ENCODE results near the gene CD72. TPM values are rescaled to one million over a fixed set of nuclear protein-coding genes. Genes with fewer than 3 reads are reported as not detected.
"Not testable (repeated sequence)": the region's sequence is repeated elsewhere in the genome, so short reads cannot be mapped to it uniquely, and the experiment has no call there.

CD72 gene
- total RNA-seq, 1 donor from 2014 or later: 1.8 TPM

GRCh38 chr9:35593581-35593980 is 24.6 kb downstream of the CD72 start:
- Mint-ChIP-seq H3K27me3 (ENCODE audit: low read depth, unreplicated experiment) (no peaks in the 10 kb centered on the region), H3K27ac (ENCODE audit: unreplicated experiment) (no peak overlapping the region), H3K9me3 (ENCODE audit: unreplicated experiment) (peaks cover 30% of the 10 kb centered on the region), H3K36me3 (ENCODE audit: low read depth, unreplicated experiment) (peaks cover 10% of the 10 kb centered on the region), H3K4me1 (ENCODE audit: low read depth, unreplicated experiment) (no peaks in the 10 kb centered on the region), H3K4me3 (ENCODE audit: unreplicated experiment) (no peak overlapping the region)
- no peak for TF ChIP-seq EZH2 (IDR thresholded peaks at IDR 0.05; ENCODE audit: insufficient read depth, low read length)
- TF ChIP-seq CTCF (IDR thresholded peaks at IDR 0.05; ENCODE audit: insufficient read depth, low read depth, low read length): no peak
- no peaks in the 10 kb centered on the region for H3K4me1 ChIP-seq (ENCODE audit: insufficient read depth, low read length)
- no peak for FAIRE-seq
- H2AFZ ChIP-seq (ENCODE audit: low read depth, low read length): no peak overlapping the region
- H3K4me2 ChIP-seq (ENCODE audit: low read length): no peak overlapping the region
- H3K9me3 ChIP-seq (ENCODE audit: insufficient read depth, low read depth, low read length): peaks cover 5% of the 10 kb centered on the region
- H3K4me3 ChIP-seq (ENCODE audit: insufficient read depth, low read depth, low read length): no peak overlapping the region
- H3K36me3 ChIP-seq (ENCODE audit: insufficient read depth, low read length): no peaks in the 10 kb centered on the region
- H3K27ac ChIP-seq (ENCODE audit: low read depth, low read length): no peak overlapping the region
- no peaks in the 10 kb centered on the region for H4K20me1 ChIP-seq (ENCODE audit: insufficient read depth, low read length)
- no peaks in the 10 kb centered on the region for H3K79me2 ChIP-seq (ENCODE audit: insufficient read depth, low read length)
- DNase-seq (ENCODE audit: low read depth): no peak
- no peak overlapping the region for H3K9ac ChIP-seq (ENCODE audit: low read length)
- H3K27me3 ChIP-seq (ENCODE audit: insufficient read depth, low read length): no peaks in the 10 kb centered on the region

- not testable (repeated sequence) for H3K27ac Mint-ChIP-seq (ENCODE audit: unreplicated experiment); H3K4me2 ChIP-seq (ENCODE audit: low read length); H3K27me3 Mint-ChIP-seq (ENCODE audit: low read depth, unreplicated experiment); DNase-seq (ENCODE audit: low read depth); H4K20me1 ChIP-seq (ENCODE audit: insufficient read depth, low read length); H3K27ac ChIP-seq (ENCODE audit: low read depth, low read length); H3K36me3 Mint-ChIP-seq (ENCODE audit: low read depth, unreplicated experiment); H3K4me1 Mint-ChIP-seq (ENCODE audit: low read depth, unreplicated experiment); H3K79me2 ChIP-seq (ENCODE audit: insufficient read depth, low read length); H3K27me3 ChIP-seq (ENCODE audit: insufficient read depth, low read length); H3K9ac ChIP-seq (ENCODE audit: low read length); H3K4me1 ChIP-seq (ENCODE audit: insufficient read depth, low read length); H3K4me3 ChIP-seq (ENCODE audit: insufficient read depth, low read depth, low read length); H3K36me3 ChIP-seq (ENCODE audit: insufficient read depth, low read length); H3K9me3 ChIP-seq (ENCODE audit: insufficient read depth, low read depth, low read length); H2AFZ ChIP-seq (ENCODE audit: low read depth, low read length); FAIRE-seq; H3K4me3 Mint-ChIP-seq (ENCODE audit: unreplicated experiment)
- H3K9me3 Mint-ChIP-seq (ENCODE audit: unreplicated experiment): peaks cover 33% of the 10 kb centered on the region
Measured at GRCh38 chr9:35588506-35588905, 29.7 kb downstream of the CD72 start.

- not testable (repeated sequence) for H3K27ac ChIP-seq (ENCODE audit: low read depth, low read length); H3K4me1 Mint-ChIP-seq (ENCODE audit: low read depth, unreplicated experiment); H3K4me3 ChIP-seq (ENCODE audit: insufficient read depth, low read depth, low read length); H3K36me3 ChIP-seq (ENCODE audit: insufficient read depth, low read length); H3K4me2 ChIP-seq (ENCODE audit: low read length); DNase-seq (ENCODE audit: low read depth); H3K36me3 Mint-ChIP-seq (ENCODE audit: low read depth, unreplicated experiment); H3K27me3 Mint-ChIP-seq (ENCODE audit: low read depth, unreplicated experiment); H3K9me3 ChIP-seq (ENCODE audit: insufficient read depth, low read depth, low read length); H4K20me1 ChIP-seq (ENCODE audit: insufficient read depth, low read length); H3K27me3 ChIP-seq (ENCODE audit: insufficient read depth, low read length); H2AFZ ChIP-seq (ENCODE audit: low read depth, low read length); H3K79me2 ChIP-seq (ENCODE audit: insufficient read depth, low read length); H3K9ac ChIP-seq (ENCODE audit: low read length); H3K27ac Mint-ChIP-seq (ENCODE audit: unreplicated experiment); H3K4me3 Mint-ChIP-seq (ENCODE audit: unreplicated experiment); H3K4me1 ChIP-seq (ENCODE audit: insufficient read depth, low read length); FAIRE-seq
- H3K9me3 Mint-ChIP-seq (ENCODE audit: unreplicated experiment): peaks cover 29% of the 10 kb centered on the region
Measured at GRCh38 chr9:35584681-35585080, 33.5 kb downstream of the CD72 start.

GRCh38 chr9:35583521-35583920 is 34.7 kb downstream of the CD72 start:
- not testable (repeated sequence) for H3K9ac ChIP-seq (ENCODE audit: low read length); DNase-seq (ENCODE audit: low read depth); H3K4me1 ChIP-seq (ENCODE audit: insufficient read depth, low read length); H2AFZ ChIP-seq (ENCODE audit: low read depth, low read length); H3K27ac Mint-ChIP-seq (ENCODE audit: unreplicated experiment); H3K4me3 Mint-ChIP-seq (ENCODE audit: unreplicated experiment); H4K20me1 ChIP-seq (ENCODE audit: insufficient read depth, low read length); H3K79me2 ChIP-seq (ENCODE audit: insufficient read depth, low read length); H3K36me3 Mint-ChIP-seq (ENCODE audit: low read depth, unreplicated experiment); H3K4me3 ChIP-seq (ENCODE audit: insufficient read depth, low read depth, low read length); H3K27ac ChIP-seq (ENCODE audit: low read depth, low read length); H3K27me3 ChIP-seq (ENCODE audit: insufficient read depth, low read length); H3K4me1 Mint-ChIP-seq (ENCODE audit: low read depth, unreplicated experiment); H3K9me3 ChIP-seq (ENCODE audit: insufficient read depth, low read depth, low read length); FAIRE-seq; H3K27me3 Mint-ChIP-seq (ENCODE audit: low read depth, unreplicated experiment); H3K4me2 ChIP-seq (ENCODE audit: low read length); H3K36me3 ChIP-seq (ENCODE audit: insufficient read depth, low read length)
- H3K9me3 Mint-ChIP-seq (ENCODE audit: unreplicated experiment): peaks cover 35% of the 10 kb centered on the region

- not testable (repeated sequence) for H3K27ac Mint-ChIP-seq (ENCODE audit: unreplicated experiment); H3K4me3 Mint-ChIP-seq (ENCODE audit: unreplicated experiment); H4K20me1 ChIP-seq (ENCODE audit: insufficient read depth, low read length); H3K4me1 Mint-ChIP-seq (ENCODE audit: low read depth, unreplicated experiment); H3K4me1 ChIP-seq (ENCODE audit: insufficient read depth, low read length); H2AFZ ChIP-seq (ENCODE audit: low read depth, low read length); H3K27me3 ChIP-seq (ENCODE audit: insufficient read depth, low read length); FAIRE-seq; H3K79me2 ChIP-seq (ENCODE audit: insufficient read depth, low read length); H3K9ac ChIP-seq (ENCODE audit: low read length); H3K4me3 ChIP-seq (ENCODE audit: insufficient read depth, low read depth, low read length); H3K27ac ChIP-seq (ENCODE audit: low read depth, low read length); H3K36me3 Mint-ChIP-seq (ENCODE audit: low read depth, unreplicated experiment); H3K9me3 ChIP-seq (ENCODE audit: insufficient read depth, low read depth, low read length); DNase-seq (ENCODE audit: low read depth); H3K27me3 Mint-ChIP-seq (ENCODE audit: low read depth, unreplicated experiment); H3K36me3 ChIP-seq (ENCODE audit: insufficient read depth, low read length); H3K4me2 ChIP-seq (ENCODE audit: low read length)
- H3K9me3 Mint-ChIP-seq (ENCODE audit: unreplicated experiment): peaks cover 24% of the 10 kb centered on the region
Measured at GRCh38 chr9:35579659-35580227, 38.5 kb downstream of the CD72 start.

Measured in astrocyte (in vitro differentiated cells and primary cell).